ENCODE measurements around the gene CCDC159. TPM values are rescaled to one million over a fixed set of nuclear protein-coding genes. Genes with fewer than 3 reads are reported as not detected.

Gene CCDC159
- total and polyA plus RNA-seq, 4 experiments from 2014 or later: 9.2 to 91.8 (median 53.8) TPM

DNA sequence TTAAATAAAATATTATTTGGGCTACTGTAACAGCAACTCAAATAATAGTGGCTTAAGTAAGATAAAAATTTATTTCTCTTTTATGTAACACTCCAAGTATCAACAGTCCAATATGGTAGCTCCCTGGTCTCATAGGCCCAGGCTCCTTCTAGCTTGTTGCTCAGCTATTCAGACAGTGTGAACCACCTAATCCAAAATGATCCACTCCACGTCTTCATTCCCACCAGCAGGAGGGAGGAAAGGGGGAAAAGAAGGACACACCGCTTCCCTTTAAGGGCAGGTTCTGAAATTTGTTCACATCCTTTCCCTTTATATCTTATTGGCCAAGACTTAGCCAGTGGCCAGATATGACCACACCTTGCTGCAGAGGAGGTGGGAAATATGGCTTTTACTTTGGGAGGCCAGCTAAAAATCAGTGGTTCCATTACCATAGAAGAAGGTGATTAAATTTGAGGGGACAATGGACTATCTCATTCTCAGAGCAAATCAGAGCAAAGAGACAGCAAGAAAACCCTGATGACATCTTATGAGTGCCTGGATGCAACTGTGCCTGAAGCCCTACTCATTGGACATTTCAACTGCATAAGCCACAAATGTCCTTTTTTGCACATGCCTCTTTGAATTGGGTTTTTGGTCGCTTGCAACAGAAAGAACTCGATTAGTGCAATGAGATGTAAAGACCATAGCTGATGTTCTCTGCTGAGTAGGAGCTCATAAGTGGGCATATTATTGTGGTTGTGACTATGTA is 44.8 kb downstream of the CCDC159 start:
- Histone ChIP-seq H3K27me3 (ENCODE audit: insufficient read depth, low read length) (no peaks in the 10 kb centered on the region), H3K36me3 (ENCODE audit: insufficient read depth, low read length) (no peaks in the 10 kb centered on the region), H3K27ac (ENCODE audit: low read depth, low read length) (no peak overlapping the region), H3K4me3 (ENCODE audit: low read length in 2 of 2) (no peak overlapping the region), H3K9me3 (ENCODE audit: control insufficient read depth in 1 of 2, low read length in 2 of 2) (no peaks in the 10 kb centered on the region), H3K4me1 (ENCODE audit: insufficient read depth, low read length) (no peaks in the 10 kb centered on the region)
- peaks cover 5 to 20% (median 5%) of the 10 kb centered on the region in 4 donors for H3K4me1 Mint-ChIP-seq
- H3K27ac Mint-ChIP-seq: no peak overlapping the region
- H3K36me3 Mint-ChIP-seq: no peaks in the 10 kb centered on the region
- peaks cover 0 to 4% (median 0%) of the 10 kb centered on the region in 8 donors for H3K9me3 Mint-ChIP-seq
- no peak for DNase-seq
- peaks cover 4 to 5% of the 10 kb centered on the region in 2 donors for H3K27me3 Mint-ChIP-seq
- intact Hi-C loops (cut with micrococcal nuclease): no loop called here
- ChIA-PET CTCF (ENCODE audit: partially characterized antibody) (interaction anchor here (1.4 to 2.2 kb wide), 3 partner anchors 10 to 92 kb away, joined by 4 to 13 read pairs (median 5); no protein-coding TSS in a partner anchor), POLR2A (ENCODE audit: partially characterized antibody) (interaction anchor here (1.2 kb wide), 1 partner anchor 10 kb away, joined by 5 read pairs; no protein-coding TSS in a partner anchor)
- no peak overlapping the region for H3K4me3 Mint-ChIP-seq

DNA sequence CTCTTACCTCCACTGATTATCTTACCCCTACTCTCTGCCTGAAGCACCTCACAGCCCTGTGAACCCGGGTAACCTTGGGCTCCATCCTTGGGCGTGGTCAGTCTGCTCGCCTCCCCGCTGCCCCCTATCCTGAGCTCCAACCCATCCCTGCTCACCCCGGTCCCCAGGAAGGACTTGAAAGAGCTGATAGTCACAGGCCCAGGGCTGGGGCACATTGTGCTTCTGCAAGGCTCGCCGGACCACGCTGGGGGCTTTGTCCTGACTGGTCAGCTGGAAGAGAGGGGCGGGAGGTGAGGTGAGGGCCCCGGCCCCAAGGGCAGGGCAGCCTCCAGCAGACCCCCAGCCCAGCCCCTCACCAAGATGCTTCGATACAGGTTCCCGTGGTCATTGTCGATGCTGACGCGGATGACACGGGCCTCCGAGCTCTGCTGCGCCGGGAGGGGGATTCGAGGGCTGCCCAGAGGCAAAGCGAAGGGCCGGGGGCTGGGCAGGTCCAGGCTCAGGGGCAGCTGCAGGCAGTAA is 50.8 kb downstream of the CCDC159 start:
- Mint-ChIP-seq H3K4me1 (peaks cover 0 to 12% (median 3%) of the 10 kb centered on the region in 4 donors), H3K9me3 (peaks cover 0 to 2% (median 0%) of the 10 kb centered on the region in 8 donors), H3K27ac (no peak overlapping the region), H3K4me3 (no peak overlapping the region), H3K27me3 (peaks cover 9 to 13% of the 10 kb centered on the region in 2 donors), H3K36me3 (no peaks in the 10 kb centered on the region)
- no peak for DNase-seq
- Histone ChIP-seq H3K36me3 (ENCODE audit: insufficient read depth, low read length) (no peaks in the 10 kb centered on the region), H3K4me3 (ENCODE audit: low read length in 2 of 2) (no peak overlapping the region), H3K27ac (ENCODE audit: low read depth, low read length) (no peak overlapping the region), H3K9me3 (ENCODE audit: control insufficient read depth in 1 of 2, low read length in 2 of 2) (no peaks in the 10 kb centered on the region), H3K4me1 (ENCODE audit: insufficient read depth, low read length) (no peaks in the 10 kb centered on the region), H3K27me3 (ENCODE audit: insufficient read depth, low read length) (no peaks in the 10 kb centered on the region)
- intact Hi-C loops (cut with micrococcal nuclease): no loop called here
- ChIA-PET POLR2A (ENCODE audit: partially characterized antibody) (no interaction called here), CTCF (ENCODE audit: partially characterized antibody) (interaction anchor here (1.0 kb wide), 1 partner anchor 16 kb away, joined by 5 read pairs; no protein-coding TSS in a partner anchor)

DNA sequence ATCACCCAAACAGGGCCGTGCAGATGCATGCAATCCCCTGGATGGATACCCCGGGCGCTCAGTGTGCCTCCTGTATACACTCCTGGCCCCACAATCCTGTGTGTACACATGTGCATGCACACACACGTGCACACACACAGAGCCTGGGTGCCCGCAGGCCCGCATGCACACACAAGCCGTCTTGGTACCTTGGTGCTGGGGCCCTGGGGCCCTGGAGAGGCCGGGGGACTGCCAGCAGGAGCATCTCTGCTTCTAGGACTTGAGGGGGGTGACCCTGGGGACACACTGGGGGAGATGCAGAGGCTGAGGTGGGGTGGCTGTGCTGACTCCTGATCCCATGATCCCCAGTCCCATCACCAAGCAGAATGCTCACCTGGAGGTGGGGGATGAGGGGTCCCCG is 53.3 kb downstream of the CCDC159 start:
- no peak overlapping the region for H3K27ac ChIP-seq (ENCODE audit: low read depth, low read length)
- Mint-ChIP-seq H3K4me3 (no peak overlapping the region), H3K4me1 (peaks cover 0 to 5% (median 0%) of the 10 kb centered on the region in 4 donors), H3K27me3 (peaks cover 9 to 13% of the 10 kb centered on the region in 2 donors), H3K36me3 (no peaks in the 10 kb centered on the region), H3K9me3 (no peaks in the 10 kb centered on the region), H3K27ac (peak overlapping the region in 1 of 7 donors; percentile 35)
- ChIA-PET POLR2A (ENCODE audit: partially characterized antibody) (no interaction called here), CTCF (ENCODE audit: partially characterized antibody) (interaction anchor here (0.7 kb wide), 1 partner anchor 17 kb away, joined by 4 read pairs; no protein-coding TSS in a partner anchor)
- no peaks in the 10 kb centered on the region for H3K4me1 ChIP-seq (ENCODE audit: insufficient read depth, low read length)
- DNase-seq: no peak
- H3K4me3 ChIP-seq (ENCODE audit: low read length in 2 of 2): no peak overlapping the region
- H3K36me3 ChIP-seq (ENCODE audit: insufficient read depth, low read length): no peaks in the 10 kb centered on the region
- no peaks in the 10 kb centered on the region for H3K27me3 ChIP-seq (ENCODE audit: insufficient read depth, low read length)
- intact Hi-C loops (cut with micrococcal nuclease): no loop called here
- H3K9me3 ChIP-seq (ENCODE audit: control insufficient read depth in 1 of 2, low read length in 2 of 2): no peaks in the 10 kb centered on the region

DNA sequence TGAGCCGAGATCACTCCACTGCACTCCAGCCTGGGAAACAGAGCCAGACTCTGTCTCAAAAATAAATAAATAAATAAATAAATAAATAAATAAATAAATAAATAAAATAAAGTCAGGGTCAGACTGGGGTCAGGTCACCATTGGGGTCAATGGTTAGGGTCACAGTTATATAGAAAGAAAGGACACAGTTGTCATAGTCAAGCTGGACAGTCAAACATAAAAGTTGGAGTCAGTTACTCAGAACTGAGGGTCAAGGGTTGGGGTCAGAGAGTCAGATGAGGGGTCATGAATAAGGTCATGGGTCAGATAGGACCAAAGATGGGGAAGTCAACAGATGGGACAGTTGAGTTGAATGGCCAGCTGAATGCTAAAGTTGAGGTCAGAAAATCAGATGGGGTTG is 54.5 kb downstream of the CCDC159 start:
- H3K4me3 ChIP-seq (ENCODE audit: low read length in 2 of 2): no peak overlapping the region
- no peaks in the 10 kb centered on the region for H3K9me3 ChIP-seq (ENCODE audit: control insufficient read depth in 1 of 2, low read length in 2 of 2)
- H3K27ac ChIP-seq (ENCODE audit: low read depth, low read length): no peak overlapping the region
- Mint-ChIP-seq H3K27ac (no peak overlapping the region), H3K4me3 (no peak overlapping the region), H3K36me3 (no peaks in the 10 kb centered on the region), H3K9me3 (no peaks in the 10 kb centered on the region), H3K4me1 (peaks cover 0 to 2% (median 0%) of the 10 kb centered on the region in 4 donors), H3K27me3 (peaks cover 5 to 9% of the 10 kb centered on the region in 2 donors)
- H3K36me3 ChIP-seq (ENCODE audit: insufficient read depth, low read length): no peaks in the 10 kb centered on the region
- intact Hi-C loops (cut with micrococcal nuclease): no loop called here
- ChIA-PET CTCF (ENCODE audit: partially characterized antibody) (interaction anchor here (1.2 kb wide), 1 partner anchor 20 kb away, joined by 3 read pairs; no protein-coding TSS in a partner anchor), POLR2A (ENCODE audit: partially characterized antibody) (no interaction called here)
- DNase-seq: no peak
- no peaks in the 10 kb centered on the region for H3K4me1 ChIP-seq (ENCODE audit: insufficient read depth, low read length)
- H3K27me3 ChIP-seq (ENCODE audit: insufficient read depth, low read length): no peaks in the 10 kb centered on the region

DNA sequence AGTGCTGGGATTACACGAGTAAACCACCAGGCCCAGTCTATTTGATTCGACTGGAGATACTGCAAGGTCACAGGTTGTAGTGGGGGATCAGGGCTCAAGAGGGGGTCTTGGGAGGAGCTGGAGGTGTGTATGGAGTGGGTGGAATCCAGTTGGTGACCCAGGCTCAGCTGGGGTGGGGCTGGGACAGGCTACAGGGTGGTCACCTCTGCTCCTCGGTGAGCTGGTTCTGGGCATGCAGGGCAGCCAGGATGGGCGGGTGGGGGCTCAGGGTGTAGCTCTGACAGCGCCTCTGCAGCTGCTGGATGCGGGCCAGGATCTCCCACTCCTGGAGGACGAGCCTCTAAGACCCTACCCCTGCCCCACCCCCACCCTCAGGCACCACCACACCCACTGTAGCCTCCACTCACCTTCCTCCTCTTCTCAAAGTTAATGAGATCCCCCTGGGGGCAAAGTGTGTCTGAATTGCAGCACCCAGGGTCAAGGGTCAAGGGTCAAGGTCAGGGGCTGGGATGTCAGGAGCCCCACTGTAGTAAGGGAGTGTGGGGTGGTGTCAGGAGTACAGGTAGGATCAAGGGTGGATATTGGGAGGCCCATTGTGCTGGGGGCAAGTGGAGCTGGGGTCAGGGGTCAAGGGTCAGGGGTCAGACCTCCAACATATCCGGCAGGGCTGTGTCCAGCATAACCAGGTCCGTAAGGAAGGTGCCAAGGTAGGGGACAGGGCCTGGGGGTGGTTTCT is 55.7 kb downstream of the CCDC159 start:
- CTCF ChIA-PET (ENCODE audit: partially characterized antibody): interaction anchor here (1.2 kb wide), 1 partner anchor 21 kb away, joined by 3 read pairs; no protein-coding TSS in a partner anchor
- H3K36me3 Mint-ChIP-seq: no peaks in the 10 kb centered on the region
- no peaks in the 10 kb centered on the region for H3K9me3 ChIP-seq (ENCODE audit: control insufficient read depth in 1 of 2, low read length in 2 of 2)
- H3K4me3 ChIP-seq (ENCODE audit: low read length in 2 of 2): no peak overlapping the region
- intact Hi-C loops (cut with micrococcal nuclease): no loop called here
- no peaks in the 10 kb centered on the region for H3K27me3 ChIP-seq (ENCODE audit: insufficient read depth, low read length)
- H3K9me3 Mint-ChIP-seq: no peaks in the 10 kb centered on the region
- H3K27ac ChIP-seq (ENCODE audit: low read depth, low read length): no peak overlapping the region
- H3K36me3 ChIP-seq (ENCODE audit: insufficient read depth, low read length): no peaks in the 10 kb centered on the region
- no peak overlapping the region for H3K4me3 Mint-ChIP-seq
- H3K4me1 Mint-ChIP-seq: peaks cover 0 to 2% (median 0%) of the 10 kb centered on the region in 4 donors
- POLR2A ChIA-PET (ENCODE audit: partially characterized antibody): no interaction called here
- no peak for DNase-seq
- H3K27me3 Mint-ChIP-seq: peaks cover 8 to 12% of the 10 kb centered on the region in 2 donors
- no peak overlapping the region for H3K27ac Mint-ChIP-seq
- H3K4me1 ChIP-seq (ENCODE audit: insufficient read depth, low read length): no peaks in the 10 kb centered on the region

Other genes with a start within 250 kb of the CCDC159 start
- gene SPC24, start 190.7 kb upstream of the CCDC159 start, total RNA-seq: 1 to 10 TPM in 1 of 2 experiments, under 1 TPM in 1; 0.84 to 1.9 TPM
- gene SPC24, start 190.7 kb upstream of the CCDC159 start, polyA plus RNA-seq: under 1 TPM in 1 of 2 donors, not detected in 1; 0.32 TPM
- under 1 TPM; 0.39 to 0.52 TPM for gene KANK2, start 149.0 kb upstream of the CCDC159 start, total RNA-seq
- under 1 TPM in 1 of 2 donors, not detected in 1; 0.17 TPM for gene KANK2, start 149.0 kb upstream of the CCDC159 start, polyA plus RNA-seq
- gene ANGPTL8, start 106.9 kb upstream of the CCDC159 start, total RNA-seq: not detected
- not detected for gene ANGPTL8, start 106.9 kb upstream of the CCDC159 start, polyA plus RNA-seq
- gene DOCK6, start 84.0 kb upstream of the CCDC159 start, total RNA-seq: under 1 TPM; 0.30 to 0.64 TPM
- gene DOCK6, start 84.0 kb upstream of the CCDC159 start, polyA plus RNA-seq: not detected
- gene TSPAN16, start 50.4 kb upstream of the CCDC159 start, total RNA-seq: not detected
- gene TSPAN16, start 50.4 kb upstream of the CCDC159 start, polyA plus RNA-seq: not detected
- 1 to 10 TPM; 6.0 to 8.6 TPM for gene RAB3D, start 6.9 kb upstream of the CCDC159 start, total RNA-seq
- 1 to 10 TPM; 1.9 to 2.5 TPM for gene RAB3D, start 6.9 kb upstream of the CCDC159 start, polyA plus RNA-seq
- gene TMEM205, start 251 bp upstream of the CCDC159 start, total RNA-seq: 10 to 100 TPM; 26.1 to 28.5 TPM
- 10 to 100 TPM; 56.1 to 86.3 TPM for gene TMEM205, start 251 bp upstream of the CCDC159 start, polyA plus RNA-seq
- 10 to 100 TPM; 10.9 to 12.2 TPM for gene PLPPR2, start 8.9 kb downstream of the CCDC159 start, total RNA-seq
- gene PLPPR2, start 8.9 kb downstream of the CCDC159 start, polyA plus RNA-seq: 1 to 10 TPM in 1 of 2 donors, under 1 TPM in 1; 0.16 to 1.1 TPM
- 1 to 10 TPM; 4.0 to 4.8 TPM for gene SWSAP1, start 28.1 kb downstream of the CCDC159 start, total RNA-seq
- gene SWSAP1, start 28.1 kb downstream of the CCDC159 start, polyA plus RNA-seq: 1 to 10 TPM; 6.4 to 6.5 TPM
- gene EPOR, start 37.8 kb downstream of the CCDC159 start, total RNA-seq: 1 to 10 TPM; 8.4 to 8.8 TPM
- gene EPOR, start 37.8 kb downstream of the CCDC159 start, polyA plus RNA-seq: 10 to 100 TPM in 1 of 2 donors, 1 to 10 TPM in 1; 6.3 to 12.1 TPM
- not detected for gene RGL3, start 72.8 kb downstream of the CCDC159 start, total RNA-seq
- gene RGL3, start 72.8 kb downstream of the CCDC159 start, polyA plus RNA-seq: not detected
- not detected for gene ODAD3, start 88.6 kb downstream of the CCDC159 start, total RNA-seq
- gene ODAD3, start 88.6 kb downstream of the CCDC159 start, polyA plus RNA-seq: not detected
- gene PRKCSH, start 89.1 kb downstream of the CCDC159 start, total RNA-seq: 100 to 1,000 TPM; 300 TPM
- gene PRKCSH, start 89.1 kb downstream of the CCDC159 start, polyA plus RNA-seq: 10 to 100 TPM; 14.0 to 63.6 TPM
- not detected for gene ELAVL3, start 134.5 kb downstream of the CCDC159 start, total RNA-seq
- not detected for gene ELAVL3, start 134.5 kb downstream of the CCDC159 start, polyA plus RNA-seq
- 10 to 100 TPM; 24.1 to 24.7 TPM for gene ZNF653, start 159.3 kb downstream of the CCDC159 start, total RNA-seq
- gene ZNF653, start 159.3 kb downstream of the CCDC159 start, polyA plus RNA-seq: 1 to 10 TPM; 2.0 to 2.9 TPM
- gene ECSIT, start 182.6 kb downstream of the CCDC159 start, total RNA-seq: 10 to 100 TPM; 39.5 to 46.2 TPM
- gene ECSIT, start 182.6 kb downstream of the CCDC159 start, polyA plus RNA-seq: 10 to 100 TPM; 27.3 to 35.0 TPM
- not detected for gene CNN1, start 192.3 kb downstream of the CCDC159 start, total RNA-seq
- gene CNN1, start 192.3 kb downstream of the CCDC159 start, polyA plus RNA-seq: not detected
- 10 to 100 TPM; 46.0 to 48.5 TPM for gene ELOF1, start 212.7 kb downstream of the CCDC159 start, total RNA-seq
- 10 to 100 TPM; 93.1 to 96.1 TPM for gene ELOF1, start 212.7 kb downstream of the CCDC159 start, polyA plus RNA-seq
- gene ACP5, start 231.1 kb downstream of the CCDC159 start, total RNA-seq: 10 to 100 TPM; 26.8 to 30.3 TPM
- gene ACP5, start 231.1 kb downstream of the CCDC159 start, polyA plus RNA-seq: 10 to 100 TPM; 16.9 to 23.8 TPM

Measured in CD4-positive, alpha-beta memory T cell (primary cell).